Keratinocyte (primary cell): Measurements from ENCODE around the gene SOX5. TPM values are rescaled to one million over a fixed set of nuclear protein-coding genes. Genes with fewer than 3 reads are reported as not detected.

Experiments used
- DNase-seq: peaks from one replicate; pipeline ENCODE4 v3.0.0-alpha.2; 2011; ENCODE audit warnings: low read depth, missing footprints, low spot score
- FAIRE-seq: peaks from 2 replicates; lab custom pipeline; 2011; peaks lifted over from hg19 to GRCh38; lab: Jason Lieb, UNC
- H2AFZ ChIP-seq: 2 replicates; pipeline ENCODE4 v1.6.0; 2012; ENCODE audit warnings: low read length, control low read depth, inconsistent platforms; ENCODE audit not compliant: control insufficient read depth
- H3K27ac ChIP-seq: 2 replicates; pipeline ENCODE4 v1.5.1; 2011; ENCODE audit warnings: low read length; ENCODE audit not compliant: control insufficient read depth, insufficient read depth
- H3K27me3 ChIP-seq: 3 replicates; pipeline ENCODE4 v1.6.0; 2011; ENCODE audit warnings: low read length; ENCODE audit not compliant: control insufficient read depth, insufficient read depth; ENCODE audit errors: extremely low read depth
- H3K36me3 ChIP-seq, 2 experiments: 2 replicates in 1 of 2; 3 replicates in 1 of 2; pipeline ENCODE4 v1.5.1; 2011; ENCODE audit warnings: low read length in 2 of 2, mild to moderate bottlenecking in 1 of 2; ENCODE audit not compliant: control insufficient read depth in 2 of 2, insufficient read depth in 2 of 2; ENCODE audit errors: extremely low read depth in 1 of 2
- H3K4me1 ChIP-seq: 3 replicates; pipeline ENCODE4 v1.5.1; 2011; ENCODE audit warnings: low read length; ENCODE audit not compliant: control insufficient read depth, insufficient read depth; ENCODE audit errors: extremely low read depth
- H3K4me2 ChIP-seq: 3 replicates; pipeline ENCODE4 v1.6.0; 2011; ENCODE audit warnings: low read depth, low read length; ENCODE audit not compliant: control insufficient read depth, insufficient read depth; ENCODE audit errors: extremely low read depth
- H3K4me3 ChIP-seq, 3 experiments: fragments of 200-600 bp in 1 of 3; sonication (generic) in 1 of 3; 2 replicates in 2 of 3; 3 replicates in 1 of 3; pipeline ENCODE4 v1.5.1; 2011 to 2016; ENCODE audit warnings: low read length in 3 of 3, mild to moderate bottlenecking in 3 of 3, control low read depth in 2 of 3, inconsistent platforms in 1 of 3, low read depth in 1 of 3, mixed read lengths in 1 of 3, mixed run types in 1 of 3, moderate library complexity in 1 of 3; ENCODE audit not compliant: control insufficient read depth in 2 of 3, insufficient read depth in 2 of 3; ENCODE audit errors: extremely low read depth in 1 of 3
- H3K79me2 ChIP-seq: 2 replicates; pipeline ENCODE4 v1.6.0; 2012; ENCODE audit warnings: low read length; ENCODE audit not compliant: control insufficient read depth, insufficient read depth
- H3K9ac ChIP-seq: 3 replicates; pipeline ENCODE4 v1.6.0; 2011; ENCODE audit warnings: low read length; ENCODE audit not compliant: control insufficient read depth, insufficient read depth; ENCODE audit errors: extremely low read depth
- H3K9me1 ChIP-seq: 3 replicates; pipeline ENCODE4 v1.6.0; 2011; ENCODE audit warnings: low read length; ENCODE audit not compliant: control insufficient read depth, insufficient read depth; ENCODE audit errors: extremely low read depth
- H3K9me3 ChIP-seq: 2 replicates; pipeline ENCODE4 v1.5.1; 2012; ENCODE audit warnings: low read depth, low read length; ENCODE audit not compliant: control insufficient read depth
- H4K20me1 ChIP-seq: 3 replicates; pipeline ENCODE4 v1.6.0; 2011; ENCODE audit warnings: low read length; ENCODE audit not compliant: control insufficient read depth, insufficient read depth; ENCODE audit errors: extremely low read depth
- EZH2 ChIP-seq: IDR thresholded peaks from one replicate; pipeline ENCODE4 v1.6.1; 2012; ENCODE audit warnings: inconsistent platforms, mild to moderate bottlenecking, low read length, moderate library complexity
- dilution Hi-C: fragments of 300-500 bp; cut with MboI; formaldehyde crosslinking; loops from one replicate; pipeline ENCODE4 v1.7.0; 2020; ENCODE audit warnings: low sequenced_read_pairs; ENCODE audit not compliant: extremely low pct_ligation_motif_present
- polyA plus RNA-seq, 5 experiments: library from polyadenylated mRNA; depleted of rRNA in 3 of 5; stranded (reverse) in 3 of 5; stranded (forward) in 1 of 5; unstranded in 1 of 5; fragments of >200 nt; gene quantifications; 1 replicate in 1 of 5; 2 replicates in 3 of 5; 3 replicates in 1 of 5; pipeline versions ENCODE4 v1.2.1 to v1.2.3, GENCODE V29; 2011 to 2012; ENCODE audit warnings: missing spikeins in 2 of 5, low read depth in 1 of 5, low replicate concordance in 1 of 5
- TF ChIP-seq, protein P1 (sequence below), 3 experiments: IDR thresholded peaks in 1 of 3; conservative IDR thresholded peaks in 1 of 3; optimal IDR thresholded peaks in 1 of 3; 2 replicates in 2 of 3; 3 replicates in 1 of 3; pipeline versions ENCODE3 to v1.5.1; 2011; ENCODE audit warnings: low read length in 3 of 3, mild to moderate bottlenecking in 3 of 3, moderate library complexity in 2 of 3, control low read depth in 1 of 3, inconsistent platforms in 1 of 3; ENCODE audit not compliant: insufficient read depth in 2 of 3; ENCODE audit errors: extremely low read depth in 1 of 3

SOX5 gene
- polyA plus RNA-seq, 1 donor (not counting 4 experiments of a cell fraction or from before 2014, with no cell fraction given): not detected

DNA sequence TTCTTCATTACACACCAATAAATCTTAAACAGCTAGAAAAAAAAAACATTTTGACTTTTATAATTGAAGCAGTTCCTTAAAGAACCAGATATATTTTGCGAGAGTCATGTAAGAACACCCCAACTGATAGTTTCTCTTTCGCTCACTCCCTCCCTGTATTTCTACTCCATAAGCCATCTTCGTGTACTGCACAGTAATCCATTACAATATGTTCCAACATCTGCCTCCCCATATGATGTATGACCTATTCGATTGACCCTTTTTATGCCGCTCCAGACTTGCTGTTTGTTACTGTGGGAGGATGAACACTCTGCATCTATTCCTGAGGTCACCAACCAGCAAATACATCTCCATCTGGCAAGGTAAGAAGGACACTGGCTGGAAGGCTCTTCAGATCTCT lies 331.7 kb downstream of the SOX5 start:
- no peaks in the 10 kb centered on the region for H3K9me1 ChIP-seq
- no peak overlapping the region for H3K27ac ChIP-seq
- H3K9me3 ChIP-seq: no peaks in the 10 kb centered on the region
- no peak overlapping the region for H3K9ac ChIP-seq
- H3K27me3 ChIP-seq: no peaks in the 10 kb centered on the region
- no peak for DNase-seq
- no peak overlapping the region for H3K4me3 ChIP-seq
- no peak overlapping the region for H3K4me2 ChIP-seq
- dilution Hi-C loops: no loop called here
- no peaks in the 10 kb centered on the region for H3K79me2 ChIP-seq
- no peak for TF ChIP-seq EZH2
- TF ChIP-seq, protein P1, sequence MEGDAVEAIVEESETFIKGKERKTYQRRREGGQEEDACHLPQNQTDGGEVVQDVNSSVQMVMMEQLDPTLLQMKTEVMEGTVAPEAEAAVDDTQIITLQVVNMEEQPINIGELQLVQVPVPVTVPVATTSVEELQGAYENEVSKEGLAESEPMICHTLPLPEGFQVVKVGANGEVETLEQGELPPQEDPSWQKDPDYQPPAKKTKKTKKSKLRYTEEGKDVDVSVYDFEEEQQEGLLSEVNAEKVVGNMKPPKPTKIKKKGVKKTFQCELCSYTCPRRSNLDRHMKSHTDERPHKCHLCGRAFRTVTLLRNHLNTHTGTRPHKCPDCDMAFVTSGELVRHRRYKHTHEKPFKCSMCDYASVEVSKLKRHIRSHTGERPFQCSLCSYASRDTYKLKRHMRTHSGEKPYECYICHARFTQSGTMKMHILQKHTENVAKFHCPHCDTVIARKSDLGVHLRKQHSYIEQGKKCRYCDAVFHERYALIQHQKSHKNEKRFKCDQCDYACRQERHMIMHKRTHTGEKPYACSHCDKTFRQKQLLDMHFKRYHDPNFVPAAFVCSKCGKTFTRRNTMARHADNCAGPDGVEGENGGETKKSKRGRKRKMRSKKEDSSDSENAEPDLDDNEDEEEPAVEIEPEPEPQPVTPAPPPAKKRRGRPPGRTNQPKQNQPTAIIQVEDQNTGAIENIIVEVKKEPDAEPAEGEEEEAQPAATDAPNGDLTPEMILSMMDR (optimal IDR thresholded peaks at IDR 0.05 in 1 of 3, IDR thresholded peaks at IDR 0.05 in 1 of 3, conservative IDR thresholded peaks at IDR 0.05 in 1 of 3; ENCODE audit: extremely low read depth in 1 of 3, insufficient read depth in 2 of 3, low read length in 3 of 3): no peak
- no peaks in the 10 kb centered on the region for H3K36me3 ChIP-seq
- H2AFZ ChIP-seq: no peak overlapping the region
- no peaks in the 10 kb centered on the region for H4K20me1 ChIP-seq
- FAIRE-seq: no peak
- H3K4me1 ChIP-seq: no peaks in the 10 kb centered on the region

DNA sequence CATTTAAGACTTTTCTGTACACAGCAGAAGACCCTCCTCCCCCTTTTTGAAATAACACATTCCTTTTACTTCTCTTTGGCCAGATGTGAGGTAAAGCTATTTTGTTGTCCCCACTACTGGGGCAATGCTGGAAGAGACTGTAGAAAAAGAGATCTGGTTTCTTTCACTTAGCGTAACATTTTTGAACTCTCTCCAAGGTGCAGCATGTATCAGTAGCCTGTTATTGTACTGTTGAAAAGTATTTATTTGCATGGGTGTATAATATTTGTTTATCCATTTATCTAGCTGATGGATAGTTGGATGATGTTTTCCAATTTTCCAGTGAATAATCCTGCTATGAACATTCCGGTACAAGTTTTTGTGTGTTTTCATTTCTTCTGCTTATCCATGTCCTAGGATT lies 335.2 kb downstream of the SOX5 start:
- FAIRE-seq (no peak), DNase-seq (no peak)
- H3K4me2 ChIP-seq: no peak overlapping the region
- dilution Hi-C loops: no loop called here
- H3K27me3 ChIP-seq: no peaks in the 10 kb centered on the region
- H3K9me3 ChIP-seq: no peaks in the 10 kb centered on the region
- no peak for TF ChIP-seq EZH2
- TF ChIP-seq, protein P1 (optimal IDR thresholded peaks at IDR 0.05 in 1 of 3, IDR thresholded peaks at IDR 0.05 in 1 of 3, conservative IDR thresholded peaks at IDR 0.05 in 1 of 3; ENCODE audit: extremely low read depth in 1 of 3, insufficient read depth in 2 of 3, low read length in 3 of 3): no peak
- H3K9me1 ChIP-seq: no peaks in the 10 kb centered on the region
- H3K9ac ChIP-seq: no peak overlapping the region
- H3K79me2 ChIP-seq: no peaks in the 10 kb centered on the region
- H4K20me1 ChIP-seq: no peaks in the 10 kb centered on the region
- no peak overlapping the region for H2AFZ ChIP-seq
- H3K36me3 ChIP-seq: no peaks in the 10 kb centered on the region
- H3K27ac ChIP-seq: no peak overlapping the region
- H3K4me1 ChIP-seq: no peaks in the 10 kb centered on the region
- no peak overlapping the region for H3K4me3 ChIP-seq
